ENCODE measurements around the gene TARBP1. TPM values are rescaled to one million over a fixed set of nuclear protein-coding genes. Genes with fewer than 3 reads are reported as not detected.

The TARBP1 gene
- total RNA-seq, 2 experiments from 2014 or later = 53.9 to 61.3 TPM

DNA sequence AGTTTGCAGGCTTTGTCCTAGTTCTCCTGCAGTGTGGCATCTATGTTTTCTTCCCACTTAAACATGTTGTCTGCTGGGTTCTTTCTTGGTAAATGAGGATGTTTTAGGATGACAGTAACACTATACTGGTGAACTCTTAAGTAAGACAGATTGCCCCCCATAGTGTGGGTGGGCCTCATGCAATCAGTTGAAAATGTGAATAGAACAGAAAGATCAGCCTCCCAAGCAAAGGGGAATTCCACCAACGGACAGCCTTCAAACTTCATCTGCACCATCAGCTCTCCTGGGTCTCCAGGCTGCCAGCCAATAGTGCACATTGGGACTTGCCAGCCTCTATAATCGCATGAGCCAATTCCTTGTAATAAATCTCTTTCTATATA, 10.7 kb upstream of the TARBP1 start:
- Mint-ChIP-seq H3K27ac (no peak overlapping the region), H3K27me3 (peaks cover 6% of the 10 kb centered on the region), H3K4me3 (no peak overlapping the region), H3K36me3 (ENCODE audit: low read depth) (no peaks in the 10 kb centered on the region), H3K4me1 (ENCODE audit: low read depth) (peaks cover 39% of the 10 kb centered on the region), H3K9me3 (no peaks in the 10 kb centered on the region)
- DNase-seq (no peak), ATAC-seq (no peak)
- ChIA-PET POLR2A (no interaction called here), CTCF (interaction anchor here (0.7 to 2.8 kb wide), 3 partner anchors 10 to 927 kb away, joined by 3 to 18 read pairs (median 5); no protein-coding TSS in a partner anchor)
- intact Hi-C loops (cut with micrococcal nuclease) = loop anchor here (10.0 kb wide), 2 partner anchors 355 to 525 kb away; no protein-coding TSS in a partner anchor
- TF ChIP-seq CTCF (IDR thresholded peaks at IDR 0.05) = no peak

GRCh38 chr1:234489007-234489697, 10.2 kb upstream of the TARBP1 start:
- no peak for DNase-seq
- CTCF ChIA-PET = interaction anchor here (0.6 to 2.8 kb wide), 4 partner anchors 11 to 928 kb away, joined by 3 to 18 read pairs (median 4); no protein-coding TSS in a partner anchor
- no peak overlapping the region for H3K4me3 Mint-ChIP-seq
- no peak for ATAC-seq
- no peaks in the 10 kb centered on the region for H3K9me3 Mint-ChIP-seq
- POLR2A ChIA-PET = no interaction called here
- H3K27ac Mint-ChIP-seq = no peak overlapping the region
- peaks cover 6% of the 10 kb centered on the region for H3K27me3 Mint-ChIP-seq
- no peak for TF ChIP-seq CTCF (IDR thresholded peaks at IDR 0.05)
- H3K4me1 Mint-ChIP-seq (ENCODE audit: low read depth) = peaks cover 36% of the 10 kb centered on the region
- intact Hi-C loops (cut with micrococcal nuclease) = no loop called here
- no peaks in the 10 kb centered on the region for H3K36me3 Mint-ChIP-seq (ENCODE audit: low read depth)

DNA sequence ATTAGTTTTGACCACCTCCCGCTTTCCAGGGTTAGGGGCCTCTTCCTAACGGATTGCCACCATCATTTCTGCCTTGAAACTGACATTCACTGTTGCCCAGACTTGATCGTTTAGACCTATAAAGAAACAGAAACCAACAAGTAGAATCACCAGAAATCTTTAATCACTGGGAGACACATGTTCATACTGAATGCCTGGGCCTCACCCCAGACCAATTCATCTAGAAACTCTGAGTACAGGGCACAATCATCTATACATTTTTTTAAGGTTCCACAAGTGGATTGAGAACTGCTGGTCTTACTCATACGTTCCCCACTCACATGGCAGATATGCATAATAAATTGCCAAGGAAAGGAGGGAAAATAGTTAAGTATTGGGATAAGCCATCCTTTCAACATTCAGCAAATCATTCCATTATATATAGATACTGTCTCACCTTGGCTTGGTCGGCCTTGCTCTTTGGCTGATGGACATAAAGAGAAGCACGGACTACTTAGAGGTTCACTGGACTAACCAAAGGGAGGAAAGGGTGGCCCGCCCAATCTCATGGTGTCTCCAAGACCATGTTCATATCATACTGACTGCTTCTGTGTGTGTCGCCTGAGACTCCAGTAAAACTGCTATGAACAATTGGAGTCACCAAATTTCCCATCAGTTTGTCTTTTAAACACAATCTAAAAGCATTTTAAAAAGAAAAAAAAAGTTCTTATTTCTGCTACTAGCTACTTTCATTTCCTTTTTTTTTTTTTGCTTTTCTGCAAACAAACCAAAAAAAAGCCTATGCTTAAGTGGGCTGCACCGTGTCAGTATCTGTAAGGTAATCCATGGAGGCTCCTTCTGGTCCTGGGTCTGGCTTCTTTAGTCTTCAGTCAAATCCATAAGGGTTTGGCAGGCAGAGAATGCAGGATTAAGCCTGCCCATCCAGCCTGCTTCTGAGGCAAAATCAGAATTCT, 9.4 kb upstream of the TARBP1 start:
- peak; percentile 60 for DNase-seq
- ChIA-PET POLR2A (interaction anchor here (2.0 to 2.1 kb wide), 2 partner anchors 12 to 122 kb away, joined by 6 to 7 read pairs; partner anchors contain the start of gene IRF2BP2), CTCF (interaction anchor here (0.6 to 2.8 kb wide), 15 partner anchors 9 to 929 kb away, joined by 3 to 18 read pairs (median 5); partner anchors contain the start of gene TARBP1)
- intact Hi-C loops (cut with micrococcal nuclease) = no loop called here
- Mint-ChIP-seq H3K4me1 (ENCODE audit: low read depth) (peaks cover 33% of the 10 kb centered on the region), H3K9me3 (no peaks in the 10 kb centered on the region), H3K27me3 (peaks cover 5% of the 10 kb centered on the region), H3K4me3 (no peak overlapping the region), H3K36me3 (ENCODE audit: low read depth) (no peaks in the 10 kb centered on the region), H3K27ac (peak overlapping the region; percentile 79)
- ATAC-seq = peak; percentile 88
- TF ChIP-seq CTCF (IDR thresholded peaks at IDR 0.05) = no peak

GRCh38 chr1:234486858-234487840, 8.2 kb upstream of the TARBP1 start:
- intact Hi-C loops (cut with micrococcal nuclease) = no loop called here
- Mint-ChIP-seq H3K4me3 (no peak overlapping the region), H3K36me3 (ENCODE audit: low read depth) (no peaks in the 10 kb centered on the region), H3K27me3 (peaks cover 14% of the 10 kb centered on the region), H3K4me1 (ENCODE audit: low read depth) (peaks cover 33% of the 10 kb centered on the region), H3K27ac (peak overlapping the region; percentile 33), H3K9me3 (no peaks in the 10 kb centered on the region)
- ChIA-PET POLR2A (interaction anchor here (0.7 to 2.1 kb wide), 3 partner anchors 9 to 123 kb away, joined by 4 to 7 read pairs (median 6); partner anchors contain the start of genes IRF2BP2 and TARBP1), CTCF (interaction anchor here (0.7 to 2.3 kb wide), 31 partner anchors 8 to 674 kb away, joined by 3 to 11 read pairs (median 4); partner anchors contain the start of genes IRF2BP2, RBM34 and TARBP1)
- peak; percentile 56 for TF ChIP-seq CTCF (IDR thresholded peaks at IDR 0.05)
- DNase-seq (peak; percentile 50), ATAC-seq (peak; percentile 48)

Data from activated CD8-positive, alpha-beta T cell treated with anti-CD3 and anti-CD28 coated beads for 36 hours (primary cell).